ENCODE data around the gene BCAP31. TPM values are rescaled to one million over a fixed set of nuclear protein-coding genes. Genes with fewer than 3 reads are reported as not detected.
A peak's percentile ranks its signal among the peaks of the same experiment; 100 is the strongest.
"Not testable (repeated sequence)": the region's sequence is repeated elsewhere in the genome, so short reads cannot be mapped to it uniquely, and the experiment has no call there.

Gene BCAP31
- total and polyA plus RNA-seq, 9 donors = 53.7 to 195 (median 135) TPM

DNA sequence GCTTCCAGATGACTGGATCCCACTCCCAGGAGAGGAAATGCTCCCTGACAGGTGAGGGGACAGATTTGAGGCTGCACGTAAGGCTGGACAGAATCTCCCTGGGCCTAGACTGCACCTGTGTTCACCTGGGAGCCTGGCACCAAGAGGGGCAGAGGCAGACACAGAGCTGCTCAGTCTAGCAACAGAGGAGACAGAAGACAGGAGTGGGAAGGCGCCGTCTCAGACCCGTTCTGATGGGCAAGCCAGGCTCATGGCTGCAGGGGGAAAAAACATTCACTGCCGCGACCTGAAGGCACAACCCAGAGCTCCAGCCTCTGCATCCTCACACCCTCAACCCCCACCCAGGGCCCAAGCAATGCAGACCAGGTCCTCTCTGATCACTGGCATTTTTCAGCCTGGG lies 16.8 kb downstream of the BCAP31 start:
- H3K4me3 ChIP-seq = no peak overlapping the region
- no peaks in the 10 kb centered on the region for H3K36me3 ChIP-seq
- H3K4me1 ChIP-seq (ENCODE audit: insufficient read depth) = no peaks in the 10 kb centered on the region
- H3K27ac ChIP-seq = no peak overlapping the region
- TF ChIP-seq, protein P1, sequence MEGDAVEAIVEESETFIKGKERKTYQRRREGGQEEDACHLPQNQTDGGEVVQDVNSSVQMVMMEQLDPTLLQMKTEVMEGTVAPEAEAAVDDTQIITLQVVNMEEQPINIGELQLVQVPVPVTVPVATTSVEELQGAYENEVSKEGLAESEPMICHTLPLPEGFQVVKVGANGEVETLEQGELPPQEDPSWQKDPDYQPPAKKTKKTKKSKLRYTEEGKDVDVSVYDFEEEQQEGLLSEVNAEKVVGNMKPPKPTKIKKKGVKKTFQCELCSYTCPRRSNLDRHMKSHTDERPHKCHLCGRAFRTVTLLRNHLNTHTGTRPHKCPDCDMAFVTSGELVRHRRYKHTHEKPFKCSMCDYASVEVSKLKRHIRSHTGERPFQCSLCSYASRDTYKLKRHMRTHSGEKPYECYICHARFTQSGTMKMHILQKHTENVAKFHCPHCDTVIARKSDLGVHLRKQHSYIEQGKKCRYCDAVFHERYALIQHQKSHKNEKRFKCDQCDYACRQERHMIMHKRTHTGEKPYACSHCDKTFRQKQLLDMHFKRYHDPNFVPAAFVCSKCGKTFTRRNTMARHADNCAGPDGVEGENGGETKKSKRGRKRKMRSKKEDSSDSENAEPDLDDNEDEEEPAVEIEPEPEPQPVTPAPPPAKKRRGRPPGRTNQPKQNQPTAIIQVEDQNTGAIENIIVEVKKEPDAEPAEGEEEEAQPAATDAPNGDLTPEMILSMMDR (IDR thresholded peaks at IDR 0.05) = no peak
- TF ChIP-seq POLR2A (IDR thresholded peaks at IDR 0.05) (no peak), EP300 (IDR thresholded peaks at IDR 0.05) (no peak)
- no peaks in the 10 kb centered on the region for H3K27me3 ChIP-seq
- intact Hi-C loops (cut with DNase I) = no loop called here
- H3K9me3 ChIP-seq = no peaks in the 10 kb centered on the region
- WGBS, 3 donors = 88 to 94% (median 90%) methylated on average over 6 of the region's 6 CpGs
- DNase-seq = no peak

DNA sequence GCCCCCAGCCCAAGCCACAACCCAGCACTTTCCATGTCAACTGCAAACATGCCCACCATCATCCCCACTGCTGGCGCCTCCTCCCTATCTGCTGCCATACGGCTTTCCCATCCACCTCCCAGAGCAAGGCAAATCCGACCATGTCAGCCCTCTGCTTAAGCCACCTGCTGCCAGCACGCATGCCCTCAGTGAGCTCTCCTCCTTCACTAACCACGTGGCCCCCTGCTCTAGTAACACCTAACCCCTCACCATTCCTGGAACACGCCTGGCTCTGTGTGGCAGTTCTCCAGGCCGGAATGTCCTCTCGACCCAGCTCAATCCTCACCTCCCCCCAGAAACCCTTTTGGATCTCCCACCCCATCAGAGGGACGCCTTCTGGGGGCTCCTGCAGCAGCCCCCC lies 17.4 kb downstream of the BCAP31 start:
- H3K4me3 ChIP-seq = no peak overlapping the region
- DNase-seq = no peak
- H3K27ac ChIP-seq = no peak overlapping the region
- H3K4me1 ChIP-seq (ENCODE audit: insufficient read depth) = no peaks in the 10 kb centered on the region
- no peaks in the 10 kb centered on the region for H3K9me3 ChIP-seq
- no peaks in the 10 kb centered on the region for H3K27me3 ChIP-seq
- WGBS, 3 donors = 74 to 82% (median 74%) methylated on average over 9 of the region's 9 CpGs
- no peaks in the 10 kb centered on the region for H3K36me3 ChIP-seq
- TF ChIP-seq EP300 (IDR thresholded peaks at IDR 0.05) (no peak), POLR2A (IDR thresholded peaks at IDR 0.05) (no peak)
- TF ChIP-seq, protein P1 (IDR thresholded peaks at IDR 0.05) = no peak
- intact Hi-C loops (cut with DNase I) = no loop called here

DNA sequence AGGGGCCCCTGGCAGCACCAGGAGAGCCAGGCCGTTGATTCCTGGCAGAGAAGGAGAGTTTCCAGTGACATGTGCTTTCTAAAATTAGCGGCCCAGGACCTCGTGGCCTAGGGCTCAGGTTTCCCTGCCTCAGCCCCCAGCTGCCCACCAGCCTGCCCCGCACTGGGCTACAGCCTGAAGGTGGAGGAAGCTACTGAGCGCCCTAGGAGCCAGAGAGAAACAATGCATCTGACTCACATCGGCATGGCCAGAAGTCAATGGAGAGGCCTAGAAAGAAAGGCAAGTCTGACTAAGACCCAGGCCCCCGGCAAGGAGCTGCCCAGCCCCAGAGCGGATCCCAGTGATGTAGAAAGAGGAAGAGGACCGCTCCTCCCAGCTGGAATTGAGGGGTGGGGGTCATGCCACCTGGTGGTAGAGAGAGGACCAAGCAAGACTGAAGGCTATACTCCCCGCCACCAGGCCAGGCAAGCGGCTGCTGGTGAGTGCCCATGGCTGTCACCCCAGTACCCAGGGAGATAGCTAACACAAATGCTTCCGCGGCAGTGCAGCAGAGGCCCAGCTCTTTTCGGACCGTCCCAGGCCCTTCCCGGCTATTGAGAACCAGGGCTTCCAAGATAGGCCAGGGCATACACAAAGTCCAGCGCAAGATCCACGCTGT lies 18.7 kb downstream of the BCAP31 start:
- H3K9me3 ChIP-seq; intact Hi-C loops (cut with DNase I); H3K27me3 ChIP-seq; H3K4me3 ChIP-seq; H3K36me3 ChIP-seq; DNase-seq; H3K4me1 ChIP-seq (ENCODE audit: insufficient read depth); H3K27ac ChIP-seq: not testable (repeated sequence)
- WGBS, 3 donors = 78 to 88% (median 83%) methylated on average over 18 of the region's 18 CpGs

DNA sequence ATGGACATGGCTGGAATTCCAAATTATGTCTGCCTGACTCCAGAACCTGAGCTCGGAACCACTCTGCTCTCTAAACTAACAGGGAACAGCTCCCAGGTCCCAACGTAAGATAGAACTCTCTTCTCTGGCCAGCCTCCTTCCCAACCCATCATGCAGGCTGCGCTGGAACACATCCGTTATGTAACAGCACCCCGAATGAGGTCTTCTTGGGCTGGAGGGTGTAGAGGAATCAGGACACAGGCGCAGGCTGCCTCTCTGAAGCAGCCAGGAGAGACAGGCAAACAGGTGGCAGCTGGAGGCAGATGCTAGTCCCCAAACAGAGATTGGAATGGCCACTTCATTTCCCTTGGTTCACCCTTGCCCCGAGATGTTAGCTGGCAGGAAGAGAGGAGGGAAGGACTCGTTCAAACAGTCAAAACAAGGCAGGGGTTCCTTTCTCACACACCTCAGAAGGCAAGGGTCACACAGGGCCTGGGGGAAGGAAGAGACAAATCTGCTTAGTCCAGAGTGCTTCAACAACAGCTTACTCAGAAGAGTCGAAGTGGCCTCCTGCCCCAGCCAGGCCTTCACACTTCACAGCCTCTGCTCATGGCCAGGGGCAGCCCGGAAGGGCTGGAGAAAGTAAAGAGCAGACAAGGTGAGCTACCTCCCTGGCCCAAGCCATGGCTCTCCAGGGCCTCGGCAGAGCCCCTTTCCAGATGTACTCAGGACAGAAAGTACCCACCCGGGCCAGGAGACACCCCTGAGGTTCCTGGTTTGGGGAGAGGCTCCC lies 19.4 kb downstream of the BCAP31 start:
- intact Hi-C loops (cut with DNase I); DNase-seq; H3K27me3 ChIP-seq; H3K4me1 ChIP-seq (ENCODE audit: insufficient read depth); H3K27ac ChIP-seq; H3K4me3 ChIP-seq; H3K36me3 ChIP-seq; H3K9me3 ChIP-seq: not testable (repeated sequence)
- WGBS, 3 donors = 72 to 78% (median 77%) methylated on average over 10 to 12 of the region's 12 CpGs

DNA sequence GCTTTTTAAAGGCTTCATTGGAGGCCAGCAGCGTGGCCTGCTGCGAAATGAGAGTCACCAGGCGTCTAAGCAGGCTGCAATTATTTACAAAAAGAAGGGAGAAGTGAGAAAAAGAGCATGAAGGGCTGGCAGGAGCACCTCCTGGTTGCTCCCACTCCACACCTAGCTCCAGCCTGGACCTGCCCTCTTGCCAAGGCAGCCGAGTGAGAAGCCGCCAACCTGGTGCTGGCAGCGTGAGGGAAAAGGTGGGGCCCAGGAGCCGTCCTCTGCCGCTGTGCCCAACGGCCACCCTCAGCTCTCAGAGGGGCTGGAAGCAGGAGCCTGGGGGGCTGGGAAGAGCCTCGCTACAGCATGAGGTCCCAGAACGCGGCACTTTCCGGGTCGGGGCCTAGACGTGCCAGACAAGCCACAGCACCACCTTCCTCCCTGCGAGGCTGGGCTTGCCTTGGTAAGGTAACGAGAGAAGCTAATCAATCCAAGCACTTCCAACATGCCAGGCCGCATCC lies 20.1 kb downstream of the BCAP31 start:
- Histone ChIP-seq H3K27me3 (no peaks in the 10 kb centered on the region), H3K4me3 (no peak overlapping the region), H3K27ac (no peak overlapping the region), H3K36me3 (no peaks in the 10 kb centered on the region), H3K9me3 (no peaks in the 10 kb centered on the region), H3K4me1 (ENCODE audit: insufficient read depth) (no peaks in the 10 kb centered on the region)
- WGBS, 3 donors = 84 to 90% (median 87%) methylated on average over 18 of the region's 18 CpGs
- intact Hi-C loops (cut with DNase I) = no loop called here
- DNase-seq = peak in 1 of 5 donors; percentile 33
- no peak for TF ChIP-seq POLR2A (IDR thresholded peaks at IDR 0.05)
- TF ChIP-seq EP300 (IDR thresholded peaks at IDR 0.05) = no peak
- TF ChIP-seq, protein P1 (IDR thresholded peaks at IDR 0.05) = no peak

Data from ovary (tissue), 9 donors.